Measurements from ENCODE around the gene DRP2.

The DRP2 gene

GRCh38 chrX:101190736-101191135, 28.9 kb upstream of the DRP2 start:
- H4K20me1 ChIP-seq (ENCODE audit: insufficient read depth), result no peaks in the 10 kb centered on the region
- no peak overlapping the region for H3K27ac ChIP-seq
- no peaks in the 10 kb centered on the region for H3K27me3 ChIP-seq (ENCODE audit: insufficient read depth, low read depth)
- no peaks in the 10 kb centered on the region for H3K4me1 ChIP-seq (ENCODE audit: low read depth, poor library complexity, severe bottlenecking)
- no peaks in the 10 kb centered on the region for H3K36me3 ChIP-seq (ENCODE audit: insufficient read depth)
- no peak overlapping the region for H3K9ac ChIP-seq
- H3K79me2 ChIP-seq (ENCODE audit: insufficient read depth, low read depth), result no peaks in the 10 kb centered on the region
- H2AFZ ChIP-seq (ENCODE audit: low read depth), result no peak overlapping the region
- no peak overlapping the region for H3K4me2 ChIP-seq
- no peak for TF ChIP-seq CTCF (conservative IDR thresholded peaks at IDR 0.05; ENCODE audit: low read depth, low read length)
- H3K4me3 ChIP-seq (IDR thresholded peaks at IDR 0.05; ENCODE audit: insufficient read depth, low read depth, low read length), result no peak overlapping the region

GRCh38 chrX:101191217-101191750, 28.3 kb upstream of the DRP2 start:
- no peak overlapping the region for H3K9ac ChIP-seq
- no peaks in the 10 kb centered on the region for H3K27me3 ChIP-seq (ENCODE audit: insufficient read depth, low read depth)
- H3K4me3 ChIP-seq (IDR thresholded peaks at IDR 0.05; ENCODE audit: insufficient read depth, low read depth, low read length), result no peak overlapping the region
- TF ChIP-seq CTCF (conservative IDR thresholded peaks at IDR 0.05; ENCODE audit: low read depth, low read length), result no peak
- H3K27ac ChIP-seq, result no peak overlapping the region
- H2AFZ ChIP-seq (ENCODE audit: low read depth), result no peak overlapping the region
- no peaks in the 10 kb centered on the region for H3K4me1 ChIP-seq (ENCODE audit: low read depth, poor library complexity, severe bottlenecking)
- H4K20me1 ChIP-seq (ENCODE audit: insufficient read depth), result no peaks in the 10 kb centered on the region
- H3K36me3 ChIP-seq (ENCODE audit: insufficient read depth), result no peaks in the 10 kb centered on the region
- H3K79me2 ChIP-seq (ENCODE audit: insufficient read depth, low read depth), result no peaks in the 10 kb centered on the region
- no peak overlapping the region for H3K4me2 ChIP-seq

GRCh38 chrX:101195442-101196173, 24.0 kb upstream of the DRP2 start:
- H3K4me3 ChIP-seq (IDR thresholded peaks at IDR 0.05; ENCODE audit: insufficient read depth, low read depth, low read length), result no peak overlapping the region
- no peak overlapping the region for H3K4me2 ChIP-seq
- H3K79me2 ChIP-seq (ENCODE audit: insufficient read depth, low read depth), result no peaks in the 10 kb centered on the region
- no peaks in the 10 kb centered on the region for H3K27me3 ChIP-seq (ENCODE audit: insufficient read depth, low read depth)
- no peak overlapping the region for H2AFZ ChIP-seq (ENCODE audit: low read depth)
- H3K9ac ChIP-seq, result no peak overlapping the region
- no peaks in the 10 kb centered on the region for H3K4me1 ChIP-seq (ENCODE audit: low read depth, poor library complexity, severe bottlenecking)
- H3K27ac ChIP-seq, result no peak overlapping the region
- H4K20me1 ChIP-seq (ENCODE audit: insufficient read depth), result no peaks in the 10 kb centered on the region
- no peaks in the 10 kb centered on the region for H3K36me3 ChIP-seq (ENCODE audit: insufficient read depth)
- TF ChIP-seq CTCF (conservative IDR thresholded peaks at IDR 0.05; ENCODE audit: low read depth, low read length), result no peak

- no peak overlapping the region for H3K4me3 ChIP-seq (IDR thresholded peaks at IDR 0.05; ENCODE audit: insufficient read depth, low read depth, low read length)
- no peaks in the 10 kb centered on the region for H4K20me1 ChIP-seq (ENCODE audit: insufficient read depth)
- H3K79me2 ChIP-seq (ENCODE audit: insufficient read depth, low read depth), result no peaks in the 10 kb centered on the region
- H3K4me1 ChIP-seq (ENCODE audit: low read depth, poor library complexity, severe bottlenecking), result no peaks in the 10 kb centered on the region
- H3K4me2 ChIP-seq, result no peak overlapping the region
- H3K27me3 ChIP-seq (ENCODE audit: insufficient read depth, low read depth), result no peaks in the 10 kb centered on the region
- H3K27ac ChIP-seq, result no peak overlapping the region
- no peak overlapping the region for H2AFZ ChIP-seq (ENCODE audit: low read depth)
- no peak for TF ChIP-seq CTCF (conservative IDR thresholded peaks at IDR 0.05; ENCODE audit: low read depth, low read length)
- H3K9ac ChIP-seq, result no peak overlapping the region
- H3K36me3 ChIP-seq (ENCODE audit: insufficient read depth), result no peaks in the 10 kb centered on the region
Observed at GRCh38 chrX:101203761-101204351, 15.7 kb upstream of the DRP2 start.
